PC-3 (cell line): ENCODE results near the gene USO1.

Experiments
- CTCF ChIP-seq: fragments of 300-600 bp; sonication (generic); conservative IDR thresholded peaks from 2 replicates; pipeline ENCODE4 v1.5.1; 2017; ENCODE audit warnings: antibody characterized with exemption, low read depth, mild to moderate bottlenecking, low read length
- EZH2 ChIP-seq: fragments of 300-600 bp; sonication (generic); IDR thresholded peaks from one replicate; pipeline ENCODE4 v1.6.1; 2017; ENCODE audit warnings: antibody characterized with exemption, mild to moderate bottlenecking, low read length; ENCODE audit not compliant: unreplicated experiment

- TF ChIP-seq CTCF: no peak
- TF ChIP-seq EZH2: no peak
These were observed 117.5 kb downstream of the USO1 start for GRCh38 chr4:75841641-75842520.
